ENCODE data around the gene SMIM27. TPM values are rescaled to one million over a fixed set of nuclear protein-coding genes. Genes with fewer than 3 reads are reported as not detected.

SMIM27 gene
- total and polyA plus RNA-seq, 2 of the 13 experiments (the other 11 are each of a cell fraction or from before 2014, with no cell fraction given), result 17.9 to 19.0 TPM

DNA sequence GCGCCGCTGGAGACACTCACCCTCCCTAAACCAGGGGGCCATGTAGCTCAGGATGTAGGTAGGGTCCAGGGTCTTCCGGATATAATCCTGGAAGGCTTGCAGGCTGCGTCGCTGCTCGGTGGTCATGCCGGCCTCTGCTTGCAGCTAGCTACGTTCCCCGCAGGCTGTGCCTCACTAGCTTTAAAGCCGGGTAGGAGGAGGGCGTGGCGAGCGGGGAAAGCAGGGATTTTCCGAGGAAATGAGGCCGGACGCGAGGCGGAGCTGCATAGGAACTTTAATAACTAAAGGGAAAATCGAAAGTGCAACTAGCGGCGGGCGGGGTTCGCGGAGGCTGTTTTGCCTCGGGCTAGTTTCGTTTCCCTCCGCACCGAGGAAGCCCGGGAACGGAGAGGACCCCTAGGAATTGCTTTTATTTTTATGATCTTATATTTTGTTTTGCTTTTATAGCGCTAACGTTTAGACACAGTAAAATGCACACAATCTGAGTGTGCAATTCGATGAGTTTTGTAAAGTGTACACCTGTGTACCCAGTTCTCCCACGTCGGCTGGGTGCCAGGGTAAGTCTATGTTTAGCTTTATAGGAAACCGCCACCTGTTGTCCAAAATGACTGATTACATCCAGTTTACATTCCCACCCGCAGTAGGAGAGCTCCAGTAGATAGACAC lies 26.0 kb upstream of the SMIM27 start, which contains the start of gene RIGI (continued):
- no peak for TF ChIP-seq ZNF333 (CRISPR knock-in tag; IDR thresholded peaks at IDR 0.05; ENCODE audit: borderline replicate concordance)
- no peak for TF ChIP-seq SMARCC2 (IDR thresholded peaks at IDR 0.05)
- TF ChIP-seq TCF7L2 (IDR thresholded peaks at IDR 0.05; ENCODE audit: low read depth, low read length), result no peak
- no peak for TF ChIP-seq ZMYM2 (CRISPR knock-in tag; IDR thresholded peaks at IDR 0.05)
- no peak for TF ChIP-seq TBL1XR1 (IDR thresholded peaks at IDR 0.05; ENCODE audit: borderline replicate concordance, low read length, partially characterized antibody)
- TF ChIP-seq SRY (CRISPR knock-in tag; IDR thresholded peaks at IDR 0.05), result no peak
- TF ChIP-seq ZNF335 (CRISPR knock-in tag; IDR thresholded peaks at IDR 0.05), result no peak
- TF ChIP-seq ZFP36L1 (CRISPR knock-in tag; IDR thresholded peaks at IDR 0.05), result no peak
- no peak; the same call in 1 of the 2 replicates for TF ChIP-seq NFYB (CRISPR knock-in tag; IDR thresholded peaks at IDR 0.05)
- TF ChIP-seq ZFP82 (CRISPR knock-in tag; IDR thresholded peaks at IDR 0.05; ENCODE audit: borderline replicate concordance), result no peak
- TF ChIP-seq ZNF331 (CRISPR knock-in tag; IDR thresholded peaks at IDR 0.05), result peak; percentile 22; the same call in 1 of the 2 replicates
- TF ChIP-seq MEF2D (CRISPR knock-in tag; IDR thresholded peaks at IDR 0.05), result no peak
- TF ChIP-seq EZH2 (conservative IDR thresholded peaks at IDR 0.05; ENCODE audit: low read depth, low read length), result no peak
- peak; percentile 60; the same call in 1 of the 2 replicates for TF ChIP-seq KAT8 (CRISPR knock-in tag; IDR thresholded peaks at IDR 0.05)
- no peak for TF ChIP-seq SNRNP70 (IDR thresholded peaks at IDR 0.05; ENCODE audit: low read depth, low read length)
- TF ChIP-seq, protein P1, sequence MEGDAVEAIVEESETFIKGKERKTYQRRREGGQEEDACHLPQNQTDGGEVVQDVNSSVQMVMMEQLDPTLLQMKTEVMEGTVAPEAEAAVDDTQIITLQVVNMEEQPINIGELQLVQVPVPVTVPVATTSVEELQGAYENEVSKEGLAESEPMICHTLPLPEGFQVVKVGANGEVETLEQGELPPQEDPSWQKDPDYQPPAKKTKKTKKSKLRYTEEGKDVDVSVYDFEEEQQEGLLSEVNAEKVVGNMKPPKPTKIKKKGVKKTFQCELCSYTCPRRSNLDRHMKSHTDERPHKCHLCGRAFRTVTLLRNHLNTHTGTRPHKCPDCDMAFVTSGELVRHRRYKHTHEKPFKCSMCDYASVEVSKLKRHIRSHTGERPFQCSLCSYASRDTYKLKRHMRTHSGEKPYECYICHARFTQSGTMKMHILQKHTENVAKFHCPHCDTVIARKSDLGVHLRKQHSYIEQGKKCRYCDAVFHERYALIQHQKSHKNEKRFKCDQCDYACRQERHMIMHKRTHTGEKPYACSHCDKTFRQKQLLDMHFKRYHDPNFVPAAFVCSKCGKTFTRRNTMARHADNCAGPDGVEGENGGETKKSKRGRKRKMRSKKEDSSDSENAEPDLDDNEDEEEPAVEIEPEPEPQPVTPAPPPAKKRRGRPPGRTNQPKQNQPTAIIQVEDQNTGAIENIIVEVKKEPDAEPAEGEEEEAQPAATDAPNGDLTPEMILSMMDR (CRISPR knock-in tag; IDR thresholded peaks at IDR 0.05), result peak; percentile 75
- no peak for TF ChIP-seq ZNF326 (CRISPR knock-in tag; IDR thresholded peaks at IDR 0.05; ENCODE audit: borderline replicate concordance)
- TF ChIP-seq ZSCAN12 (CRISPR knock-in tag; IDR thresholded peaks at IDR 0.05), result no peak
- peak; percentile 36; the same call in 1 of the 2 replicates for TF ChIP-seq ZFY (CRISPR knock-in tag; IDR thresholded peaks at IDR 0.05)
- TF ChIP-seq ZNF674 (CRISPR knock-in tag; IDR thresholded peaks at IDR 0.05; ENCODE audit: low read depth), result no peak
- no peak for TF ChIP-seq RFX1 (IDR thresholded peaks at IDR 0.05)
- 0 out of 2 replicates have a peak, but pooled peaks have one; percentile 14 for TF ChIP-seq ZNF614 (CRISPR knock-in tag; IDR thresholded peaks at IDR 0.05; ENCODE audit: borderline replicate concordance)
- peak; percentile 57; the same call in 1 of the 2 replicates for TF ChIP-seq MYC (CRISPR knock-in tag; IDR thresholded peaks at IDR 0.05; ENCODE audit: borderline replicate concordance)
- no peak for TF ChIP-seq FOXA1 (IDR thresholded peaks at IDR 0.05)
- 0 out of 2 replicates have a peak, but pooled peaks have one; percentile 40 for TF ChIP-seq FOXA1 (CRISPR knock-in tag; IDR thresholded peaks at IDR 0.05)
- TF ChIP-seq, protein P2, sequence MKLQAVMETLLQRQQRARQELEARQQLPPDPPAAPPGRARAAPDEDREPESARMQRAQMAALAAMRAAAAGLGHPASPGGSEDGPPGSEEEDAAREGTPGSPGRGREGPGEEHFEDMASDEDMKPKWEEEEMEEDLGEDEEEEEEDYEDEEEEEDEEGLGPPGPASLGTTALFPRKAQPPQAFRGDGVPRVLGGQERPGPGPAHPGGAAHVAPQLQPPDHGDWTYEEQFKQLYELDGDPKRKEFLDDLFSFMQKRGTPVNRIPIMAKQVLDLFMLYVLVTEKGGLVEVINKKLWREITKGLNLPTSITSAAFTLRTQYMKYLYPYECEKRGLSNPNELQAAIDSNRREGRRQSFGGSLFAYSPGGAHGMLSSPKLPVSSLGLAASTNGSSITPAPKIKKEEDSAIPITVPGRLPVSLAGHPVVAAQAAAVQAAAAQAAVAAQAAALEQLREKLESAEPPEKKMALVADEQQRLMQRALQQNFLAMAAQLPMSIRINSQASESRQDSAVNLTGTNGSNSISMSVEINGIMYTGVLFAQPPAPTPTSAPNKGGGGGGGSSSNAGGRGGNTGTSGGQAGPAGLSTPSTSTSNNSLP (IDR thresholded peaks at IDR 0.05; ENCODE audit: low read depth, low read length), result peak; percentile 12; the same call in 1 of the 2 replicates
- TF ChIP-seq ZNF549 (CRISPR knock-in tag; IDR thresholded peaks at IDR 0.05), result no peak
- no peak for TF ChIP-seq ZNF644 (CRISPR knock-in tag; IDR thresholded peaks at IDR 0.05; ENCODE audit: low read depth)
- TF ChIP-seq IKZF1 (IDR thresholded peaks at IDR 0.05), result no peak
- TF ChIP-seq SP1 (IDR thresholded peaks at IDR 0.05), result no peak
- TF ChIP-seq SP1 (CRISPR knock-in tag; IDR thresholded peaks at IDR 0.05), result peak; percentile 32; the same call in 1 of the 2 replicates
- TF ChIP-seq ATF7-NPFF (CRISPR knock-in tag; IDR thresholded peaks at IDR 0.05; ENCODE audit: low read depth), result no peak
- TF ChIP-seq TGIF2 (CRISPR knock-in tag; IDR thresholded peaks at IDR 0.05), result peak; percentile 53; the same call in 1 of the 2 replicates

All from HepG2 (cell line).